Measurements from ENCODE around the gene MAGI2. TPM values are rescaled to one million over a fixed set of nuclear protein-coding genes. Genes with fewer than 3 reads are reported as not detected.

Gene MAGI2
- total RNA-seq, 1 donor from 2014 or later = 10.7 TPM

DNA sequence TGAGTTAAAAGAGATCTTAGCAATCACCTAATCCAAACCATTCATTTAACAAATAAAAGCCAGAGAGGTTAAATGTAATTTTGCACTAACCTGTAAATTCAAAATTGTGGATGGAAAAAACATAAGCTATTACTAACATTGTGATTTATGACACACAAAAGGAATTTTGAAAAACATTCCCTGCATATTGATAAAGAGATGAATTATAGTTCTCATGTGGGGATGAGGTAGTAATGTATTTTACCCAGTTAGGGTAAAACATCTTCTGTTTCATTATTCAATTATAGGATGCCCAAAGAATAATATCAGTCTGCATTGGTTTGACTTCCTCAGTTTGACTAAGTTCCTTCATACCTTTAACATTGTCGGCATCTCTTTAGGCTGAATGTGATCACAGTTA is 1093.6 kb downstream of the MAGI2 start:
- Mint-ChIP-seq H3K9me3 (ENCODE audit: unreplicated experiment) (no peaks in the 10 kb centered on the region), H3K36me3 (ENCODE audit: unreplicated experiment) (no peaks in the 10 kb centered on the region), H3K27me3 (ENCODE audit: unreplicated experiment) (no peaks in the 10 kb centered on the region), H3K4me1 (ENCODE audit: unreplicated experiment) (no peaks in the 10 kb centered on the region), H3K4me3 (ENCODE audit: unreplicated experiment) (no peak overlapping the region), H3K27ac (ENCODE audit: unreplicated experiment) (no peak overlapping the region)
- DNase-seq (ENCODE audit: extremely low spot score, unreplicated experiment) = no peak
- TF ChIP-seq, protein P1, sequence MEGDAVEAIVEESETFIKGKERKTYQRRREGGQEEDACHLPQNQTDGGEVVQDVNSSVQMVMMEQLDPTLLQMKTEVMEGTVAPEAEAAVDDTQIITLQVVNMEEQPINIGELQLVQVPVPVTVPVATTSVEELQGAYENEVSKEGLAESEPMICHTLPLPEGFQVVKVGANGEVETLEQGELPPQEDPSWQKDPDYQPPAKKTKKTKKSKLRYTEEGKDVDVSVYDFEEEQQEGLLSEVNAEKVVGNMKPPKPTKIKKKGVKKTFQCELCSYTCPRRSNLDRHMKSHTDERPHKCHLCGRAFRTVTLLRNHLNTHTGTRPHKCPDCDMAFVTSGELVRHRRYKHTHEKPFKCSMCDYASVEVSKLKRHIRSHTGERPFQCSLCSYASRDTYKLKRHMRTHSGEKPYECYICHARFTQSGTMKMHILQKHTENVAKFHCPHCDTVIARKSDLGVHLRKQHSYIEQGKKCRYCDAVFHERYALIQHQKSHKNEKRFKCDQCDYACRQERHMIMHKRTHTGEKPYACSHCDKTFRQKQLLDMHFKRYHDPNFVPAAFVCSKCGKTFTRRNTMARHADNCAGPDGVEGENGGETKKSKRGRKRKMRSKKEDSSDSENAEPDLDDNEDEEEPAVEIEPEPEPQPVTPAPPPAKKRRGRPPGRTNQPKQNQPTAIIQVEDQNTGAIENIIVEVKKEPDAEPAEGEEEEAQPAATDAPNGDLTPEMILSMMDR (IDR thresholded peaks at IDR 0.05) = no peak

DNA sequence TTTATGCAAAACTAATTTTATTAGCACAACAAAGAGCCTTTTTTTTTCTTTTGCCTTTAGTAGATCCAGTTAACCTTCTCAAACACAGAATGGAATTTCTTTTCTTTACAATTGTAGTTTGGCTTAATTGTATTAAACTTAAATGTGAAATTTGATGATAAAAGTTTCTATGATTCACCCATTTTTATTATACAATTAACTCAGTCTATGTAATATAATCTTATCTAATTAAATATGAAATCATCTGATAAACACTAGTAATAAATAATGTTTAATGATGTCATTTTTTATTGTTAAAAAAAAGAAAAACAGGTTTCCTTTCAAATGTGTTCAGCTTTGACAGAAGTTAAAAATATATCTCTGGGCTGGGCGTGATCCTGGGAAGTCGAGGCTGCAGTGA is 1095.8 kb downstream of the MAGI2 start:
- H3K9me3 Mint-ChIP-seq (ENCODE audit: unreplicated experiment) = no peaks in the 10 kb centered on the region
- TF ChIP-seq, protein P1 (IDR thresholded peaks at IDR 0.05) = no peak
- H3K27me3 Mint-ChIP-seq (ENCODE audit: unreplicated experiment) = peaks cover 5% of the 10 kb centered on the region
- no peak for DNase-seq (ENCODE audit: extremely low spot score, unreplicated experiment)
- no peaks in the 10 kb centered on the region for H3K4me1 Mint-ChIP-seq (ENCODE audit: unreplicated experiment)
- H3K27ac Mint-ChIP-seq (ENCODE audit: unreplicated experiment) = no peak overlapping the region
- no peaks in the 10 kb centered on the region for H3K36me3 Mint-ChIP-seq (ENCODE audit: unreplicated experiment)
- H3K4me3 Mint-ChIP-seq (ENCODE audit: unreplicated experiment) = no peak overlapping the region

DNA sequence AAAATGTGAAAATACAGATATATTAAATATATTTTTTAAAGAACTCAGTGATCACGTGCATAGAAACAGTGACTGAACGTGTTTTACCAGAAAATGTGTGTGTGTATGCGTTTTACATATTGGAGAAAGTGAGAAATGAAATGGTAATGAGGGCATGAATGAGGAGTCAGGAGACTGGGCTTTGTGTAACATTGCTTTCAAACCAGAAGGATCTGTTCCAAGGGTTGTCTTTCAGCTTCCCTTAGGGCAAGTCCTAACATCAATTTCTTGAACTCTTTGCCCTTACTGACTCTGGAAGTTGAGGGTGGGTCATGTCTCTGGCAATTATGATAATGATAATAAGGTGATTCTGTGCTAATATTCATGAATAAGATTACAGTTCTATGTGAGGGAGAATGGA is 1097.6 kb downstream of the MAGI2 start:
- no peaks in the 10 kb centered on the region for H3K4me1 Mint-ChIP-seq (ENCODE audit: unreplicated experiment)
- H3K36me3 Mint-ChIP-seq (ENCODE audit: unreplicated experiment) = no peaks in the 10 kb centered on the region
- no peak overlapping the region for H3K27ac Mint-ChIP-seq (ENCODE audit: unreplicated experiment)
- H3K4me3 Mint-ChIP-seq (ENCODE audit: unreplicated experiment) = no peak overlapping the region
- no peak for DNase-seq (ENCODE audit: extremely low spot score, unreplicated experiment)
- peaks cover 6% of the 10 kb centered on the region for H3K27me3 Mint-ChIP-seq (ENCODE audit: unreplicated experiment)
- TF ChIP-seq, protein P1 (IDR thresholded peaks at IDR 0.05) = no peak
- no peaks in the 10 kb centered on the region for H3K9me3 Mint-ChIP-seq (ENCODE audit: unreplicated experiment)

DNA sequence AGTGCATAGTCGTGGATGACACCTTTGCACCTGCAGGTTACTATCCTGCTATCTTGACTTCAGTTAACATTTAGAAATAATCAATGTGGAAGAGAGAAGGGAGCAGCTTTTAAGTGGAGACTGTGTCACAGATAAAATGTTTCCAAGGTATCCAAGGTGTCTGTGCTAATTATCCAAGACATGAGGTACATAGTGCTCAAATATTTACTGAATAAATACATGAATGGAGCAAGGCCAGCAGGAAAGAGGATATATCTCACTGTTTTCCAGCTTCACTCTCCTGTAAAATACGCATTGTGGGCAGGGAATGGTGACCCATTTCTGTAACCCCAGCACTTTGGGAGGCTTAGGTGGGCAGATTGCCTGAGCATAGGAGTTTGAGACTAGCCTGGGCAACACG is 1102.5 kb downstream of the MAGI2 start:
- H3K27me3 Mint-ChIP-seq (ENCODE audit: unreplicated experiment) = peaks cover 14% of the 10 kb centered on the region
- H3K4me1 Mint-ChIP-seq (ENCODE audit: unreplicated experiment) = no peaks in the 10 kb centered on the region
- H3K4me3 Mint-ChIP-seq (ENCODE audit: unreplicated experiment) = no peak overlapping the region
- no peaks in the 10 kb centered on the region for H3K9me3 Mint-ChIP-seq (ENCODE audit: unreplicated experiment)
- no peak for DNase-seq (ENCODE audit: extremely low spot score, unreplicated experiment)
- no peak overlapping the region for H3K27ac Mint-ChIP-seq (ENCODE audit: unreplicated experiment)
- H3K36me3 Mint-ChIP-seq (ENCODE audit: unreplicated experiment) = no peaks in the 10 kb centered on the region
- TF ChIP-seq, protein P1 (IDR thresholded peaks at IDR 0.05) = no peak

DNA sequence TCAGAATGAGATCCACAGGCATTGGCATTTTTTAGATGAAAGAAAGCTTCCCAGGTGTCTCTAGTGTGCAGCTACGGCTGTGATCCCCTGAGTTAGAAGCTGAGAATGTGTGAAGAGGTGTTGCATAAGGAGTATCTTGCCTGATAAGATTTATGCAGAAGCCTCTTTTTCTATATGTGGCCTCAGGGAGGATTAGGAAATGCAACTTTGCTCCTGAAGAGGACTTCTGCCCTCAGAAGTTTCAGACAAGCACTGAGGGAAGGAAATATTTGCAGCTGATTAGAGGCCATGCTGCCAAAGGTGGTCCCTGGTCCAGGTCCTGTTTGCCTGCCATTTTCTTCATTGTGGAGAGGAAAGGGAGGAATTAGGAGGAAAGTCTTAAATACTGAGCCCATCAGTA is 1103.1 kb downstream of the MAGI2 start:
- no peak for DNase-seq (ENCODE audit: extremely low spot score, unreplicated experiment)
- H3K27me3 Mint-ChIP-seq (ENCODE audit: unreplicated experiment) = peaks cover 14% of the 10 kb centered on the region
- no peak overlapping the region for H3K4me3 Mint-ChIP-seq (ENCODE audit: unreplicated experiment)
- H3K9me3 Mint-ChIP-seq (ENCODE audit: unreplicated experiment) = no peaks in the 10 kb centered on the region
- H3K36me3 Mint-ChIP-seq (ENCODE audit: unreplicated experiment) = no peaks in the 10 kb centered on the region
- TF ChIP-seq, protein P1 (IDR thresholded peaks at IDR 0.05) = no peak
- no peak overlapping the region for H3K27ac Mint-ChIP-seq (ENCODE audit: unreplicated experiment)
- no peaks in the 10 kb centered on the region for H3K4me1 Mint-ChIP-seq (ENCODE audit: unreplicated experiment)

Measured in osteocyte (in vitro differentiated cells).